HepG2 (cell line): ENCODE data around the gene SUN5. TPM values are rescaled to one million over a fixed set of nuclear protein-coding genes. Genes with fewer than 3 reads are reported as not detected.

Experiments
- BRCA1 ChIP-seq: sonication (generic); formaldehyde crosslinking; IDR thresholded peaks from 2 replicates; pipeline ENCODE4 v1.4.0; 2020; ENCODE audit warnings: missing genetic modification reagents
- CHD4 ChIP-seq: fragments of 200-600 bp; sonication (generic); IDR thresholded peaks from 2 replicates; pipeline ENCODE4 v1.7.0; 2017; ENCODE audit warnings: mild to moderate bottlenecking, low read length, borderline replicate concordance
- DDIT3 ChIP-seq: sonication (generic); formaldehyde crosslinking; IDR thresholded peaks from 2 replicates; pipeline ENCODE4 v1.4.0; 2020; ENCODE audit warnings: mild to moderate bottlenecking, missing genetic modification reagents
- DNMT1 ChIP-seq: sonication (generic); formaldehyde crosslinking; IDR thresholded peaks from 2 replicates; pipeline ENCODE4 v1.5.1; 2020; ENCODE audit warnings: mild to moderate bottlenecking, missing genetic modification reagents
- HMG20B ChIP-seq: conservative IDR thresholded peaks from 2 replicates; pipeline ENCODE4 v1.6.1; 2016; ENCODE audit warnings: missing genetic modification reagents, missing compliant biosample characterization
- JUND ChIP-seq: sonication (generic); formaldehyde crosslinking; IDR thresholded peaks from 2 replicates; pipeline ENCODE4 v1.8.0; 2022; ENCODE audit warnings: mild to moderate bottlenecking, missing genetic modification reagents
- NCOA1 ChIP-seq: sonication (generic); formaldehyde crosslinking; IDR thresholded peaks from 2 replicates; pipeline ENCODE4 v1.9.0; 2021; ENCODE audit warnings: missing genetic modification reagents
- PRPF4 ChIP-seq: fragments of 200-400 bp; formaldehyde crosslinking; IDR thresholded peaks from 2 replicates; pipeline ENCODE4 v1.6.1; 2016; ENCODE audit warnings: low read length, low read depth; ENCODE audit not compliant: poor library complexity, severe bottlenecking
- THAP8 ChIP-seq: sonication (generic); formaldehyde crosslinking; IDR thresholded peaks from 2 replicates; pipeline ENCODE4 v1.5.1; 2020; ENCODE audit warnings: missing genetic modification reagents, mild to moderate bottlenecking, borderline replicate concordance
- YEATS4 ChIP-seq: sonication (generic); formaldehyde crosslinking; IDR thresholded peaks from 2 replicates; pipeline ENCODE4 v1.4.0; 2020; ENCODE audit warnings: missing genetic modification reagents, borderline replicate concordance
- YY1 ChIP-seq: IDR thresholded peaks from 2 replicates; pipeline ENCODE4 v1.6.1; 2011; ENCODE audit warnings: low read length, low read depth, moderate library complexity, mild to moderate bottlenecking; ENCODE audit not compliant: insufficient read depth, insufficient replicate concordance
- ZBTB42 ChIP-seq: sonication (generic); formaldehyde crosslinking; IDR thresholded peaks from 2 replicates; pipeline ENCODE4 v1.5.0; 2020; ENCODE audit warnings: mild to moderate bottlenecking, missing genetic modification reagents
- ZC3H4 ChIP-seq: sonication (generic); formaldehyde crosslinking; IDR thresholded peaks from 2 replicates; pipeline ENCODE4 v1.4.0; 2020; ENCODE audit warnings: missing genetic modification reagents, borderline replicate concordance
- ZNF350 ChIP-seq: sonication (generic); formaldehyde crosslinking; IDR thresholded peaks from 2 replicates; pipeline ENCODE4 v1.4.0; 2020; ENCODE audit warnings: mild to moderate bottlenecking, low read depth, missing genetic modification reagents, borderline replicate concordance
- ZNF367 ChIP-seq: sonication (generic); formaldehyde crosslinking; IDR thresholded peaks from 2 replicates; pipeline ENCODE4 v1.4.0; 2020; ENCODE audit warnings: missing genetic modification reagents, borderline replicate concordance
- ZNF430 ChIP-seq: sonication (generic); formaldehyde crosslinking; IDR thresholded peaks from 2 replicates; pipeline ENCODE4 v1.9.0; 2021; ENCODE audit warnings: mild to moderate bottlenecking, missing genetic modification reagents
- ZNF513 ChIP-seq: sonication (generic); formaldehyde crosslinking; conservative IDR thresholded peaks from 2 replicates; pipeline ENCODE4 v1.5.0; 2020; ENCODE audit warnings: missing genetic modification reagents
- ZNF607 ChIP-seq: sonication (generic); formaldehyde crosslinking; IDR thresholded peaks from 2 replicates; pipeline ENCODE4 v1.5.1; 2020; ENCODE audit warnings: missing genetic modification reagents, mild to moderate bottlenecking, borderline replicate concordance
- ZNF720 ChIP-seq: sonication (generic); formaldehyde crosslinking; IDR thresholded peaks from 2 replicates; pipeline ENCODE4 v1.4.0; 2020; ENCODE audit warnings: missing genetic modification reagents
- ZNF775 ChIP-seq: sonication (generic); formaldehyde crosslinking; IDR thresholded peaks from 2 replicates; pipeline ENCODE4 v1.4.0; 2020; ENCODE audit warnings: missing genetic modification reagents, mild to moderate bottlenecking, moderate library complexity, borderline replicate concordance
- polyA plus RNA-seq, 8 experiments: library from polyadenylated mRNA; depleted of rRNA in 3 of 8; stranded (reverse) in 7 of 8; unstranded in 1 of 8; fragments of >200 nt; fragmentation: Illumina TruSeq in 4 of 8; extraction: Trizol in 4 of 8; gene quantifications; 2 replicates each; pipeline versions ENCODE4 v1.2.1 to v1.2.3, GENCODE V29; 2011 to 2016; ENCODE audit warnings: low read depth in 4 of 8, missing spikeins in 1 of 8, mixed read lengths in 1 of 8; ENCODE audit not compliant: insufficient read depth in 1 of 8
- total RNA-seq, 5 experiments: library from RNA; depleted of rRNA; stranded (reverse); fragments of >200 nt; fragmentation: Illumina TruSeq; extraction: Trizol; gene quantifications; 2 replicates each; pipeline ENCODE4 v1.2.3, GENCODE V29; 2016; ENCODE audit warnings: low read depth in 1 of 5

SUN5 gene
- total and polyA plus RNA-seq, 2 of the 13 experiments (the other 11 are each of a cell fraction or from before 2014, with no cell fraction given), result not detected

- TF ChIP-seq YY1 (no peak), DDIT3 (CRISPR knock-in tag) (no peak), ZNF367 (CRISPR knock-in tag) (no peak), DNMT1 (no peak), NCOA1 (CRISPR knock-in tag) (no peak), BRCA1 (no peak), YEATS4 (no peak), ZBTB42 (no peak), ZNF720 (CRISPR knock-in tag) (no peak), ZNF430 (CRISPR knock-in tag) (no peak), ZNF775 (no peak), ZNF513 (CRISPR knock-in tag) (no peak), ZC3H4 (CRISPR knock-in tag) (no peak), HMG20B (CRISPR knock-in tag) (no peak), ZNF350 (CRISPR knock-in tag) (no peak), THAP8 (CRISPR knock-in tag) (no peak), CHD4 (peak; percentile 99; the same call in 1 of the 2 replicates), PRPF4 (no peak), ZNF607 (CRISPR knock-in tag) (0 out of 2 replicates have a peak, but pooled peaks have one; percentile 12), JUND (no peak)
These were observed 31.0 kb downstream of the SUN5 start (continued) for GRCh38 chr20:32973077-32973717.
